ENCODE data around the gene DNAJC12. TPM values are rescaled to one million over a fixed set of nuclear protein-coding genes. Genes with fewer than 3 reads are reported as not detected.
"Not testable (repeated sequence)": the region's sequence is repeated elsewhere in the genome, so short reads cannot be mapped to it uniquely, and the experiment has no call there.

Gene DNAJC12
- total RNA-seq, 1 donor from 2014 or later = 8.6 TPM

DNA sequence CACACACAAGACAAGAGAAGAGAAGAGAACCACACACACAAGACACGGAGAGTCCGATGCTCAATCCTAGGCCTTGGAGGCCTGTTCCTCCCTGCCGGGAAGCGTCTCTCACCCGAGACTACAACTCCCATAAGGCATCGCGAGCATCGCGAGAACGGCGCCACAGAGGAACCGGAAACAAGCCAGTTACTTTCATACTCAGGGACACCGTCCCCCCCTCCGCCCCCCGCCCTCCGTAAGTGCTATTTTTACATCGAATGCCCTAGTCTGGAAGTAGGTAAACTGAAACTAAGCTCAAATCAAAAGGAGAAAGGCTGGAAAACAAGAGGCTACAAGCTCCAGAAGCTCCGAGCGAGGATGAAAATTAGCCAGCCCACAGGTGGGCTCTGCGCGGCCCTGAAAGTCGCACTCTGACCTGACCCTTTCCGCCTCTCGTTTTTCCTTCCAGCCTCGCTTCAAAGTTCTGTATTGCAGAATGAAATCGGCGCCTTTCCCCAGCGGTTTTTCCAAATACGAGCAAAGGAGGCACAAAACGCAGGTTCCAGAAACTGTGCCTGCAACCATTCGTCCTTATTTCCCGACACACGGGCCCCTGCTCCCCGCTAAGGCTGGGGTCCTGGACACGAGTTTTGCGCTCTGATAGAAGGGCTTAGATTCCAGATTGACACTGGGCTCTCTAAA lies 11.5 kb upstream of the DNAJC12 start:
- TF ChIP-seq, protein P1, sequence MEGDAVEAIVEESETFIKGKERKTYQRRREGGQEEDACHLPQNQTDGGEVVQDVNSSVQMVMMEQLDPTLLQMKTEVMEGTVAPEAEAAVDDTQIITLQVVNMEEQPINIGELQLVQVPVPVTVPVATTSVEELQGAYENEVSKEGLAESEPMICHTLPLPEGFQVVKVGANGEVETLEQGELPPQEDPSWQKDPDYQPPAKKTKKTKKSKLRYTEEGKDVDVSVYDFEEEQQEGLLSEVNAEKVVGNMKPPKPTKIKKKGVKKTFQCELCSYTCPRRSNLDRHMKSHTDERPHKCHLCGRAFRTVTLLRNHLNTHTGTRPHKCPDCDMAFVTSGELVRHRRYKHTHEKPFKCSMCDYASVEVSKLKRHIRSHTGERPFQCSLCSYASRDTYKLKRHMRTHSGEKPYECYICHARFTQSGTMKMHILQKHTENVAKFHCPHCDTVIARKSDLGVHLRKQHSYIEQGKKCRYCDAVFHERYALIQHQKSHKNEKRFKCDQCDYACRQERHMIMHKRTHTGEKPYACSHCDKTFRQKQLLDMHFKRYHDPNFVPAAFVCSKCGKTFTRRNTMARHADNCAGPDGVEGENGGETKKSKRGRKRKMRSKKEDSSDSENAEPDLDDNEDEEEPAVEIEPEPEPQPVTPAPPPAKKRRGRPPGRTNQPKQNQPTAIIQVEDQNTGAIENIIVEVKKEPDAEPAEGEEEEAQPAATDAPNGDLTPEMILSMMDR (IDR thresholded peaks at IDR 0.05; ENCODE audit: unreplicated experiment) = no peak
- Mint-ChIP-seq H3K9me3 (no peaks in the 10 kb centered on the region), H3K27me3 (ENCODE audit: low read depth) (no peaks in the 10 kb centered on the region), H3K4me3 (peak overlapping the region; percentile 88), H3K4me1 (peaks cover 14% of the 10 kb centered on the region), H3K36me3 (no peaks in the 10 kb centered on the region), H3K27ac (peak overlapping the region; percentile 95)
- DNase-seq (ENCODE audit: low spot score in 2 of 2, unreplicated experiment in 2 of 2) = peak; percentile 81 to 90

DNA sequence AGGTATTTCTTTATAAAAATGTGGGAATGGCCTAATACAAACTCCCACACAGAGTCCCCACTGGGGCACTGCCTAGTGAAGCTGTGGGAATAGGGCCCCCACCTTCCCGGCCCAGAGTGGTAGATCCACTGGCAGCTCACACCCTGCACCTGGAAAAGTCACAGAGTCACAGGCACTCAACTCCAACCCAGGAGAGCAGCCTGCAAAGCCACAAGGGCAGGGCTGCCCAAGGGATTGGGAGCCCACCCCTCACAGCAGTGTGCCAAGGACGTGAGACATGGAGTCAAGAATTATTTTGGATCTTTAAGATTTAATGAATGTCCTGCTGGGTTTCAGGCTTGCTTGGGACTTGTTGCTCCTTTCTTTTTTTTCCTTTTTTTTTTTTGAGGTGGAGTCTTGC lies 5.3 kb upstream of the DNAJC12 start:
- H3K9me3 Mint-ChIP-seq = peaks cover 10% of the 10 kb centered on the region
- no peaks in the 10 kb centered on the region for H3K4me1 Mint-ChIP-seq
- no peaks in the 10 kb centered on the region for H3K36me3 Mint-ChIP-seq
- TF ChIP-seq, protein P1 (IDR thresholded peaks at IDR 0.05; ENCODE audit: unreplicated experiment) = no peak
- DNase-seq (ENCODE audit: low spot score in 2 of 2, unreplicated experiment in 2 of 2) = no peak
- no peak overlapping the region for H3K4me3 Mint-ChIP-seq
- H3K27me3 Mint-ChIP-seq (ENCODE audit: low read depth) = no peaks in the 10 kb centered on the region
- no peak overlapping the region for H3K27ac Mint-ChIP-seq

DNA sequence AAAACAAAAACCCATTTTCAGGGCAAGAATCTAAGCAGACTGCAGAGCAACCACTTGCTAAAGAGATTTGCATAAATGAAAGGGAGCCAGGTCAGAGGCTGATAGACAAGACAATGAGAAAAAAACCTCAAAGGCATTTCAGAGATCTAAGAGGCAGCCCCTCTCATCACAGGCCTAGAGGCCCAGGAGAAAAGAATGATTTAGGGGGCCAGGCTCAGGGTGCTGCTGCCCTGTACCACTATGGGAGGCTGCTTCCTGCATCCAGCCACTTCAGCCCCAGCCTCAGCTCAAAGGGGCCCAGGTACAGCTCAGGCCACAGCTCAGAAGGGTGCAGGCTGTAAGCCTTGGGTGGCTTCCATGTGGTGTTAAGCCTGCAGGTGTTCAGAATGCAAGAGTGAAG lies 3.7 kb upstream of the DNAJC12 start:
- H3K27me3 Mint-ChIP-seq (ENCODE audit: low read depth) = no peaks in the 10 kb centered on the region

DNA sequence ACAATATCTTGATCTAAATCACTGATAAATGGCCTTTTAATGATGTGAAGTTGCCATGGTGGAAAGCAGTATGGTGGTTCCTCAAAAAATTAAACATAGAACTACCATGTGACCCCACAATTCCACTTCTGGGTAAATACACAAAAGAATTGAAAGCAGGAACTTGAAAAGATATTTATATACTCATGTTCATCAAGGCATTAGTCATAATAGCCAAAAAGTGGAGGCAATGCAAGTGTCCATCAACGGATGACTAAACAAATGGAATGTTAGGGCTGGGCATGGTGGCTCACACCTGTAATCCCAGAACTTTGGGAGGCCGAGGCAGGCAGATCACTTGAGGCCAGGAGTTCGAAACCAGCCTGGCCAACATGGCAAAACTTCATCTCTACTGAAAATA lies 2.0 kb upstream of the DNAJC12 start:
- Mint-ChIP-seq H3K4me1 (peaks cover 14% of the 10 kb centered on the region), H3K4me3 (no peak overlapping the region), H3K36me3 (no peaks in the 10 kb centered on the region), H3K27me3 (ENCODE audit: low read depth) (no peaks in the 10 kb centered on the region), H3K27ac (no peak overlapping the region), H3K9me3 (peaks cover 10% of the 10 kb centered on the region)
- TF ChIP-seq, protein P1 (IDR thresholded peaks at IDR 0.05; ENCODE audit: unreplicated experiment) = no peak
- no peak for DNase-seq (ENCODE audit: low spot score in 2 of 2, unreplicated experiment in 2 of 2)

More for the DNA sequence above, 3.7 kb upstream of the DNAJC12 start:
- Mint-ChIP-seq H3K9me3 (peaks cover 10% of the 10 kb centered on the region), H3K27ac (no peak overlapping the region), H3K4me3 (no peak overlapping the region), H3K36me3 (no peaks in the 10 kb centered on the region), H3K4me1 (peaks cover 7% of the 10 kb centered on the region)
- no peak for DNase-seq (ENCODE audit: low spot score in 2 of 2, unreplicated experiment in 2 of 2)
- TF ChIP-seq, protein P1 (IDR thresholded peaks at IDR 0.05; ENCODE audit: unreplicated experiment) = no peak

DNA sequence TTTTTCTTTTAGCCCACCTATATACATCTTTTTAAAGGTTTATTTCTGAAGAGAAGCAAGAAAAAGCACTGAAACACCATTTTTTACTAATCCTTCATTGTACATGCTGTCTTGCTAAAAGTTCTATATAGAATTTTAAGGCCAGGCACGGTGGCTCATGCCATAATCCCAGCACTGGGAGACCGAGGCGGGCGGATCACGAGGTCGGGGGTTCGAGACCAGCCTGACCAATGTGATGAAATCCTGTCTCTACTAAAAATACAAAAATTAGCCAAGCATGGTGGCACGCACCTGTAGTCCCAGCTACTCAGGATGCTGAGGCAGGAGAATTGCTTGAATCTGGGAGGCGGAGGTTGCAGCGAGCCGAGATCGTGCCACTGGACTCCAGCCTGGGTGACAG lies 1.5 kb upstream of the DNAJC12 start:
- not testable (repeated sequence) for H3K9me3 Mint-ChIP-seq; H3K27ac Mint-ChIP-seq; H3K4me3 Mint-ChIP-seq; DNase-seq (ENCODE audit: low spot score in 2 of 2, unreplicated experiment in 2 of 2); H3K27me3 Mint-ChIP-seq (ENCODE audit: low read depth); H3K36me3 Mint-ChIP-seq
- peaks cover 14% of the 10 kb centered on the region for H3K4me1 Mint-ChIP-seq

DNA sequence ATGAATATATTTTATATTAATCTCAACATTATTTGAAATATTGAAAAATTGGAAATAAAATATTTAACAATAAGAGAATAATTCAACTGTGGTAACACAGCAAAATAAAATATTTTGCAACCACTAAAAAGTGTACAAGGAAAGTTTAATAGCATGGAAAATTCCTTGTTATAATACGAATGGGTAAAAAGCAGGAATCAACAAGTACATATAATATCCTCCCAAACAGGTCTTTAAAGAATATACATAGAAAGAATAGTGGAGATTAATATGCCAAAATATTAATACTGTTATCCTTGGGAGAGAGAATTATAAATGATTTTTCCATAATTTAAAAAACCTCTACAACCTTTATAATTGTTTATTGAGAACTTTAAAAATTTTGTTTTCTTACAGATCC lies 1.0 kb downstream of the DNAJC12 start:
- H3K4me3 Mint-ChIP-seq = peak overlapping the region; percentile 22
- H3K9me3 Mint-ChIP-seq = peaks cover 10% of the 10 kb centered on the region
- H3K27ac Mint-ChIP-seq = no peak overlapping the region
- DNase-seq (ENCODE audit: low spot score in 2 of 2, unreplicated experiment in 2 of 2) = no peak
- H3K4me1 Mint-ChIP-seq = peaks cover 14% of the 10 kb centered on the region
- no peaks in the 10 kb centered on the region for H3K27me3 Mint-ChIP-seq (ENCODE audit: low read depth)
- TF ChIP-seq, protein P1 (IDR thresholded peaks at IDR 0.05; ENCODE audit: unreplicated experiment) = no peak
- no peaks in the 10 kb centered on the region for H3K36me3 Mint-ChIP-seq

Data from mesothelial cell of epicardium (in vitro differentiated cells).